ENCODE results near the gene ITGAD. TPM values are rescaled to one million over a fixed set of nuclear protein-coding genes. Genes with fewer than 3 reads are reported as not detected.
"Not testable (repeated sequence)": the region's sequence is repeated elsewhere in the genome, so short reads cannot be mapped to it uniquely, and the experiment has no call there.

ITGAD gene
- total and polyA plus RNA-seq, 8 donors, result 0.04 to 0.35 (median 0.24) TPM; not detected in 2

DNA sequence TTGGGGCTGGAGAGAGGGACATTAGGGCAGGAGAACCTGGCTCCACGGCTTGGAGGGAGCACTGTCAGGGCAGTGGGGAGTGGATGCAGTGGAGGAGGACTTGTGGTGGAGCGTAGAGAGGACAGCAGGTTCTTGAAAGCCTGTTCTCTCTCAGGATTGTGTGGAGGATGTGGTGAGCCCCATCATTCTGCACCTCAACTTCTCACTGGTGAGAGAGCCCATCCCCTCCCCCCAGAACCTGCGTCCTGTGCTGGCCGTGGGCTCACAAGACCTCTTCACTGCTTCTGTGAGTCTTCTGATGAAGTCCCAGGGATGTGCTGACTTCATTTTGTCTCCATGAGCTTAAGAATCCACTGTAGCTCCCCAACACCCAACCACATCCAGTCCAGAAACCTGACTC is 21.6 kb downstream of the ITGAD start:
- Histone ChIP-seq H3K9me3 (no peaks in the 10 kb centered on the region), H3K4me3 (no peak overlapping the region), H3K4me1 (no peaks in the 10 kb centered on the region), H3K27me3 (peaks cover 0 to 11% of the 10 kb centered on the region in 2 donors), H3K27ac (no peak overlapping the region), H3K36me3 (no peaks in the 10 kb centered on the region)
- DNase-seq (no peak), ATAC-seq (no peak)
- intact Hi-C loops (cut with DNase I), result no loop called here
- TF ChIP-seq, protein P1, sequence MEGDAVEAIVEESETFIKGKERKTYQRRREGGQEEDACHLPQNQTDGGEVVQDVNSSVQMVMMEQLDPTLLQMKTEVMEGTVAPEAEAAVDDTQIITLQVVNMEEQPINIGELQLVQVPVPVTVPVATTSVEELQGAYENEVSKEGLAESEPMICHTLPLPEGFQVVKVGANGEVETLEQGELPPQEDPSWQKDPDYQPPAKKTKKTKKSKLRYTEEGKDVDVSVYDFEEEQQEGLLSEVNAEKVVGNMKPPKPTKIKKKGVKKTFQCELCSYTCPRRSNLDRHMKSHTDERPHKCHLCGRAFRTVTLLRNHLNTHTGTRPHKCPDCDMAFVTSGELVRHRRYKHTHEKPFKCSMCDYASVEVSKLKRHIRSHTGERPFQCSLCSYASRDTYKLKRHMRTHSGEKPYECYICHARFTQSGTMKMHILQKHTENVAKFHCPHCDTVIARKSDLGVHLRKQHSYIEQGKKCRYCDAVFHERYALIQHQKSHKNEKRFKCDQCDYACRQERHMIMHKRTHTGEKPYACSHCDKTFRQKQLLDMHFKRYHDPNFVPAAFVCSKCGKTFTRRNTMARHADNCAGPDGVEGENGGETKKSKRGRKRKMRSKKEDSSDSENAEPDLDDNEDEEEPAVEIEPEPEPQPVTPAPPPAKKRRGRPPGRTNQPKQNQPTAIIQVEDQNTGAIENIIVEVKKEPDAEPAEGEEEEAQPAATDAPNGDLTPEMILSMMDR (IDR thresholded peaks at IDR 0.05), result no peak

DNA sequence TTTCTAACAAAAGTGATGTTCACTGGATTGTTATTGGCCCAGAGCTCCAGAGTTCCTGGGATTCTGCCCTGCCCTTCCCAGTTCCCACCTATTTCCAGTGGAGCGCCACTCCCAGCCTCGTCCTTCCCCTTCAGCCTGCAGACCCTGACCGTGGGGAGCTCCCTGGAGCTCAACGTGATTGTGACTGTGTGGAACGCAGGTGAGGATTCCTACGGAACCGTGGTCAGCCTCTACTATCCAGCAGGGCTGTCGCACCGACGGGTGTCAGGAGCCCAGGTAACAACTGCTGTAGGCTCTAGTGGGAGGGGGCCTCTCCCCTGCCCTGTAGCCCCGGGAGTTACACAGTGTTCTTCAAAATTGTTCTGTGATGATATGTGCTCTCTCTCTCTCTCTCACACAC is 23.2 kb downstream of the ITGAD start:
- no peaks in the 10 kb centered on the region for H3K4me1 ChIP-seq
- no peak overlapping the region for H3K4me3 ChIP-seq
- intact Hi-C loops (cut with DNase I), result no loop called here
- no peaks in the 10 kb centered on the region for H3K9me3 ChIP-seq
- no peak for ATAC-seq
- peaks cover 0 to 15% of the 10 kb centered on the region in 2 donors for H3K27me3 ChIP-seq
- no peak for DNase-seq
- no peaks in the 10 kb centered on the region for H3K36me3 ChIP-seq
- H3K27ac ChIP-seq, result no peak overlapping the region
- TF ChIP-seq, protein P1 (IDR thresholded peaks at IDR 0.05), result no peak

DNA sequence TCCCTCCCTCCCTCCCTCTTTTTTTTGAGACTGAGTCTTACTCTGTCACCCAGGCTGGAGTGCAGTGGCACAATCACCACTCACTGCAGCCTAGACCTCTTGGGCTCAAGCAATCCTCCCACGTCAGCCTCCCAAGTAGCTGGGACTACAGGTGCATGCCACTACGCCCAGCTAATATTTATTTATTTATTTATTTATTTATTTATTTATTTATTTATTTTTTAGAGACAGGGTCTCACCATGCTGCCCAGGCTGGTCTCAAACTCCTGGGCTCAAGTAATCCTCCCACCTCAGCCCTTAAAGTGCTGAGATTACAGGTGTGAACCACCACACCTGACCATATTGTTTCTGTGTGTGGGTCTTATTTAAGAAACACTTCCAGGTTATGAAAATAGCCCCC is 23.9 kb downstream of the ITGAD start:
- H3K4me3 ChIP-seq; DNase-seq; H3K27ac ChIP-seq; intact Hi-C loops (cut with DNase I); H3K36me3 ChIP-seq; H3K4me1 ChIP-seq; ATAC-seq; H3K9me3 ChIP-seq: not testable (repeated sequence)
- H3K27me3 ChIP-seq, result peaks cover 0 to 15% of the 10 kb centered on the region in 2 donors

DNA sequence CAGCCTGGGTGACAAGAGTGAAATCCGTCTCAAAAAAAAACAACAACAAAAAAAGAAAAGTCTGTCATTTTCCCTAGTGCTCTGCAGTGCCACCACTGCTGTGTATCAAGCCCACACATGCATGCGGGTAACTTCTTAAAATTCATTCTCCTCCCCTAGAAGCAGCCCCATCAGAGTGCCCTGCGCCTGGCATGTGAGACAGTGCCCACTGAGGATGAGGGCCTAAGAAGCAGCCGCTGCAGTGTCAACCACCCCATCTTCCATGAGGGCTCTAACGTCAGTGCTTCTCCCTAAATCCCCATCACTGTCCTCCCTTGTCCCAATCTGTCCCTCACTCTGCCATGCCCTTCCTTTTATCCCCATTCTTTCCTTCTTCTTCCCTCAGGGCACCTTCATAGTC is 24.8 kb downstream of the ITGAD start:
- DNase-seq, result no peak
- Histone ChIP-seq H3K27ac (no peak overlapping the region), H3K4me1 (no peaks in the 10 kb centered on the region), H3K4me3 (no peak overlapping the region), H3K9me3 (no peaks in the 10 kb centered on the region), H3K27me3 (peaks cover 0 to 15% of the 10 kb centered on the region in 2 donors), H3K36me3 (no peaks in the 10 kb centered on the region)
- ATAC-seq, result no peak
- intact Hi-C loops (cut with DNase I), result no loop called here
- TF ChIP-seq, protein P1 (IDR thresholded peaks at IDR 0.05), result no peak

DNA sequence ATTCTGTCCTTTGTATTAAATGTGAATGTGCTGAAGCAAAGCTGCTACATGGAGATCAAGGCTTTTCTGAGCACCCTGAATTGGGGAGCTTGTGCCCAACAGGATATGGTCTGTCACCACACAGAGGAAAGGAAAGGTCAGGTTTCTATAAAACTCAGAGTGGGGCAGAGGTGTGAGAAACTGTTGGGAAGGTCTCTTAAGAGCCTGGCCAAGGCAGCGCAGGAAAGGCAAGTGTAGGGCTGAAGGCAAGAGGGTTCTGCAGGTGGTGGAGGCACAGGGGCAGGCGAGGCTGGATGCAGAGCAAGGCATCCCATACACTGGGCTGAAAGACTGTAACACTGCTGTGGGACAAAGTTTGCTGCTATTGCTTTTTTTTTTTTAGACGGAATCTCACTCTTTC is 26.9 kb downstream of the ITGAD start:
- Histone ChIP-seq H3K27me3 (peaks cover 0 to 22% of the 10 kb centered on the region in 2 donors), H3K4me1 (no peaks in the 10 kb centered on the region), H3K4me3 (no peak overlapping the region), H3K36me3 (no peaks in the 10 kb centered on the region), H3K27ac (no peak overlapping the region), H3K9me3 (no peaks in the 10 kb centered on the region)
- DNase-seq, result no peak
- no peak for ATAC-seq
- TF ChIP-seq, protein P1 (IDR thresholded peaks at IDR 0.05), result no peak
- intact Hi-C loops (cut with DNase I), result no loop called here

DNA sequence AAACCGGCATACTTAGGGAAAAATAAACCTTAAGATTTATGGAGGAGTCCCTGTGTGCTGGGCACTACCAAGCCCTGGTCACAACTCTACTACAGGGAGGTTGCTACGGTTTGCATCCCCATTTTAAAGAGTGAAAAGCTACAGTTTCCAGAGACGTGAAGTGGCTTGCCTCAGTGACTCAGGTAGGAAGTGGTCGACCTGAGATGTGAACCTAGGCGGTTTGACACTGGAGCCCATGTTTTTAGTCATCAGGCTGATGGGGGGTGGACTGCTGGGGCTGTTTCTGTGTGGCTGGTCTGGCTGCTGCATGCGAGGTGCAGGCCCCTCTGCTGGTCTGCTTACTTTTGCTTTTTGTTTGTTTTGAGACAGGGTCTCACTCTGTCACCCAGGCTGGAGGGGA is 28.5 kb downstream of the ITGAD start:
- H3K4me1 ChIP-seq, result no peaks in the 10 kb centered on the region
- DNase-seq, result no peak
- intact Hi-C loops (cut with DNase I), result no loop called here
- H3K4me3 ChIP-seq, result no peak overlapping the region
- TF ChIP-seq, protein P1 (IDR thresholded peaks at IDR 0.05), result no peak
- H3K9me3 ChIP-seq, result no peaks in the 10 kb centered on the region
- no peak for ATAC-seq
- no peaks in the 10 kb centered on the region for H3K36me3 ChIP-seq
- H3K27me3 ChIP-seq, result peaks cover 0 to 22% of the 10 kb centered on the region in 2 donors
- no peak overlapping the region for H3K27ac ChIP-seq
